Measurements from ENCODE around the gene TTC39B.

TTC39B gene

DNA sequence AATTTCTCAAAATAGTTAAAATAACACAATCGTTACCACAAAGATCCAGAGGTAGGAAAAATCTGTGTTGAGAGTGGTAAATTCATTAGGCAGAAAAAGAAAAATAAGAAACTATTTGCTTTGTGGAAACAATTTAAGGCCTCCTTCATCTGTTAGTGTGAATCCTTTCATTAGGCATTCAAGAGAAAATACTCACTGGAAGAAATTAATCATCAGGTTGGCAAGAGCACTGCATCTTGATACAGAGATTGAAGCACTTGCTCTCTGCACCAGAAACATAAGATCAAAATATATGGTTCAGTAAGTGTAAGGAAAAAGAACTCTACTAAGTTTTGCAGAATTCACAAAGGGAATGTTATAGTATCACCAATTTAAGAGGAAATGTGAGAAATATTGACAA lies 44.4 kb downstream of the TTC39B start:
- no peak overlapping the region for H3K27ac ChIP-seq
- no peak for TF ChIP-seq CTCF (conservative IDR thresholded peaks at IDR 0.05)

- TF ChIP-seq CTCF (conservative IDR thresholded peaks at IDR 0.05): no peak
- no peak overlapping the region for H3K27ac ChIP-seq
Observed at GRCh38 chr9:15256426-15256825, 50.6 kb downstream of the TTC39B start.

GRCh38 chr9:15253786-15254185 lies 53.2 kb downstream of the TTC39B start:
- H3K27ac ChIP-seq: peak overlapping the region; percentile 48
- TF ChIP-seq CTCF (conservative IDR thresholded peaks at IDR 0.05): no peak

GRCh38 chr9:15253197-15253596 lies 53.8 kb downstream of the TTC39B start:
- peak overlapping the region; percentile 48 for H3K27ac ChIP-seq
- no peak for TF ChIP-seq CTCF (conservative IDR thresholded peaks at IDR 0.05)

DNA sequence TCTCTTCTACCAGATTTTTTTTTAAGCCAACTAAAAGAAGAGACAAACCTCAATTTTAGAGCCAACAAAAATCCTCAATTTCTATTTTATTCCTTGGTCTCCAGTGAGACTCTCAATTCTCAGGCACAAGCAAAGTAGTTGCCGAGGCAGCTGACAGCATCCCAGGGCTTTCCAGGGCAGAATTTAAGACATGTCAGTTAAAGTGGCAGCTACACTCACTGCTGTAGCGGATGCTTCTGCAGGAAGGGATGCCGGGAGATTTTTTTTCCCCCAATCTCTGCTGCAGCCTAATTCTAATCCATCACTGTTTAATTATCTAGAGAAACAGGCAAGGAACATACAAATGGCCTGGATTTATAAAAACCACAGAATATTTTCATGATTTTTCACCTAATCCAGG lies 57.0 kb downstream of the TTC39B start:
- no peak for TF ChIP-seq CTCF (conservative IDR thresholded peaks at IDR 0.05)
- H3K27ac ChIP-seq: no peak overlapping the region

DNA sequence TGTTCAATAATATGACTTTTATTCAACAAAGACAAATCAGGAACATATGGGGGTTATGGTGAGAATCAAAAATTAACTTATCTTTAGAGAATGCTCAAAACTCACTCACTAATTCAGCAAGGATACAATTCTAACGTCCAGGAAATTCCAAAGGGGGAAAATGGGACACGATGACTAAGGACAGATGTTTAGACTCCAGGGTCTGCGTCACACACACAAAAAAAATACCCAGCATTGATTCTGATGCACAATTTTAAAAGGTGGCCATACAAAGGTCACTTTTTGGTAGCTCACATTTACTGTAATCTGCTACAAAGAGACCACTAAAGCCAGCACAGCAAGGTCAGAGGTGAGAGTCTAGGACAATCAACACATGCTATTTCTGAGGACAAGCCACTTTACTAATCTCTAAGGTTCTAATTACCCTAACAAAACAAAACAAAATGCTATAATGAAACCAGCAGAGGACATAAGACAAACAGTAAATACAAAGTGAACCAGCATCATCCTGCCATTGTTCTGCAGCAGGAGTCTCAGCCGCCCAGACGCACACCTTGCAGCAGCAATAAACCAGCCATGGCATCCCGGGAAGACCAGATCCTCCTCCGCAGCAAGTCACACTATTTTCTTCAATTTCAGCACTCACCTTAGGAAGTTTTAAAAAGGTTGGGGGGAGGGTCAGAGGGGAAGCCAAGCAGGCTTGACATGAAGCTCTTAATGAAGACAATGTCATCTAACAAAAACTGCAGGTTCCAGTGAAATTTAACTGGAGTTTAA lies 57.8 kb downstream of the TTC39B start:
- no peak overlapping the region for H3K27ac ChIP-seq
- no peak for TF ChIP-seq CTCF (conservative IDR thresholded peaks at IDR 0.05)

DNA sequence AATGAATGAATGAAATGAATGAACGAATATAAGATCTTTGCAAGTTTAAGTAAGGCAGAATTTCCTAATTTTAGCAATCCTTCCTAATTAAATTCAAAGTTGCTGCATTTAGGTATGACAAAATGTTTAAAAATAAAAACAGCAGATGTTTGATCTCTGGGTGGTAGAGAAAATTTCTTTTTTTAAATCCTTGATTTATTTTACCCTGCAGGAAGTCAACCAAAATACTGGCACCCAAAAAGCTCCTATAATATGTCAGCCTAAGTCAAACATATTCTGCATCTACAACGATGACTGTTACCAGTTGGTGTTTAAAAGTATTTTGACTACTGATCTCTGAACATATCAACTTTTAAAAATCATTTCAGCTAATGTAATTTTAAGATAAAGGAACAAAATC lies 58.4 kb downstream of the TTC39B start:
- no peak overlapping the region for H3K27ac ChIP-seq
- no peak for TF ChIP-seq CTCF (conservative IDR thresholded peaks at IDR 0.05)
